Transverse colon (tissue), 4 donors: Measurements from ENCODE around the gene RSPH3.

Experiments
- EP300 ChIP-seq: sonication (generic); formaldehyde crosslinking; IDR thresholded peaks from one replicate; pipeline ENCODE4 v1.6.1; 2017; ENCODE audit warnings: antibody characterized with exemption, low read depth
- POLR2AphosphoS5 ChIP-seq, 3 donors: sonication (generic); formaldehyde crosslinking; IDR thresholded peaks; one replicate each; pipeline ENCODE4 v1.6.1; 2016; ENCODE audit warnings: antibody characterized with exemption in 3 of 3
- TF ChIP-seq, protein P1 (sequence below), 5 experiments: fragments of 200-600 bp in 3 of 5; fragments of 450-650 bp in 2 of 5; sonication (generic) in 3 of 5; IDR thresholded peaks; 1 replicate in 2 of 5; 2 replicates in 3 of 5; pipeline ENCODE4 v1.5.1; 2016 to 2017; ENCODE audit warnings: antibody characterized with exemption in 5 of 5, inconsistent platforms in 3 of 5, mild to moderate bottlenecking in 2 of 5, moderate library complexity in 1 of 5

DNA sequence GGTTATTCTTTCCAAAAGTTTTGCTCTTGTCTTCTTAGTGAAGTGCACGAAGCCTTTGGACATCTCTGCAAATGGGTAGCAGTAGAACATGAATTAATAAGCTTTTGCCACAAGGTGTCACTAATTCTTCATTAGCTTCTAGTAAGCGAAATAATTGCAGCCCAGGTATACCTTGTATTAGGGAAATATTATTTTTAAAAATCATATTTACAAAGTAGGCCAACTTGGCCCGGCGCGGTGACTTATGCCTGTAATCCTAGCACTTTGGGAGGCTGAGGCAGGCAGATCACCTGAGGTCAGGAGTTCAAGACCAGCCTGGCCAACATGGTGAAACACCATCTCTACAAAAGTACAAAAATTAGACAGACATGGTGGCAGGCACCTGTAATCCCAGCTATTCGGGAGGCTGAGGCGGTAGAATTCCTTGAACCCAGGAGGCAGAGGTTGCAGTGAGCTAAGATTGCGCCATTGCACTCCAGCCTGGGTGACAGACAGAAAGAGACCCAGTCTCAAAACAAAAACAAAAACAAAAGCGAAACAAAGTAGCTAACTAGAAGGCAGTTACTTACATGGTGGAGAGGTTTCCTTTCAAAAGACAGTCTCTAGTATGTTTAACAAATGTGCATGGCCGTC, 8.8 kb upstream of the RSPH3 start:
- TF ChIP-seq, protein P1, sequence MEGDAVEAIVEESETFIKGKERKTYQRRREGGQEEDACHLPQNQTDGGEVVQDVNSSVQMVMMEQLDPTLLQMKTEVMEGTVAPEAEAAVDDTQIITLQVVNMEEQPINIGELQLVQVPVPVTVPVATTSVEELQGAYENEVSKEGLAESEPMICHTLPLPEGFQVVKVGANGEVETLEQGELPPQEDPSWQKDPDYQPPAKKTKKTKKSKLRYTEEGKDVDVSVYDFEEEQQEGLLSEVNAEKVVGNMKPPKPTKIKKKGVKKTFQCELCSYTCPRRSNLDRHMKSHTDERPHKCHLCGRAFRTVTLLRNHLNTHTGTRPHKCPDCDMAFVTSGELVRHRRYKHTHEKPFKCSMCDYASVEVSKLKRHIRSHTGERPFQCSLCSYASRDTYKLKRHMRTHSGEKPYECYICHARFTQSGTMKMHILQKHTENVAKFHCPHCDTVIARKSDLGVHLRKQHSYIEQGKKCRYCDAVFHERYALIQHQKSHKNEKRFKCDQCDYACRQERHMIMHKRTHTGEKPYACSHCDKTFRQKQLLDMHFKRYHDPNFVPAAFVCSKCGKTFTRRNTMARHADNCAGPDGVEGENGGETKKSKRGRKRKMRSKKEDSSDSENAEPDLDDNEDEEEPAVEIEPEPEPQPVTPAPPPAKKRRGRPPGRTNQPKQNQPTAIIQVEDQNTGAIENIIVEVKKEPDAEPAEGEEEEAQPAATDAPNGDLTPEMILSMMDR (IDR thresholded peaks at IDR 0.05): peak; percentile 20 to 42 (median 33)
- TF ChIP-seq EP300: no peak
- TF ChIP-seq POLR2AphosphoS5 (IDR thresholded peaks at IDR 0.05): no peak
